HepG2 (cell line): ENCODE results near the gene SRP68. TPM values are rescaled to one million over a fixed set of nuclear protein-coding genes. Genes with fewer than 3 reads are reported as not detected.

ENCODE experiments used
- CREB1 ChIP-seq, 2 experiments: fragments of 450-650 bp in 1 of 2; IDR thresholded peaks; 2 replicates each; pipeline ENCODE4 v1.6.1; 2016 to 2017; ENCODE audit warnings: control low read depth in 1 of 2, mild to moderate bottlenecking in 1 of 2, missing compliant biosample characterization in 1 of 2, missing genetic modification characterization in 1 of 2
- FOXK1 ChIP-seq: sonication (generic); formaldehyde crosslinking; IDR thresholded peaks from 2 replicates; pipeline ENCODE4 v1.4.0; 2020; ENCODE audit warnings: low read depth, missing genetic modification reagents, borderline replicate concordance
- GABPA ChIP-seq, 2 experiments: IDR thresholded peaks; 2 replicates each; pipeline ENCODE4 v1.6.1; 2011 to 2016; ENCODE audit warnings: low read depth in 2 of 2, low read length in 1 of 2, missing biosample characterization in 1 of 2, missing genetic modification characterization in 1 of 2
- HDAC2 ChIP-seq: sonication (generic); formaldehyde crosslinking; IDR thresholded peaks from 2 replicates; pipeline ENCODE4 v1.4.0; 2020; ENCODE audit warnings: missing genetic modification reagents
- HNF4G ChIP-seq, 2 experiments: sonication (generic) in 1 of 2; formaldehyde crosslinking in 1 of 2; IDR thresholded peaks; 2 replicates each; pipeline versions ENCODE4 v1.4.0 to v1.6.1; 2011 to 2020; ENCODE audit warnings: borderline replicate concordance in 2 of 2, low read depth in 2 of 2, mild to moderate bottlenecking in 2 of 2, low read length in 1 of 2, missing genetic modification reagents in 1 of 2, moderate library complexity in 1 of 2
- NKX3-1 ChIP-seq: sonication (generic); formaldehyde crosslinking; IDR thresholded peaks from 2 replicates; pipeline ENCODE4 v1.5.0; 2020; ENCODE audit warnings: missing genetic modification reagents
- RBM22 ChIP-seq: fragments of 200-400 bp; formaldehyde crosslinking; optimal IDR thresholded peaks from 2 replicates; pipeline ENCODE3; 2017; ENCODE audit warnings: mild to moderate bottlenecking, low read length, moderate library complexity
- TAF15 ChIP-seq: fragments of 200-400 bp; formaldehyde crosslinking; IDR thresholded peaks from one replicate; pipeline ENCODE4 v1.6.1; 2018; ENCODE audit warnings: mild to moderate bottlenecking, low read depth, low read length; ENCODE audit not compliant: poor library complexity, severe bottlenecking
- TARDBP ChIP-seq: sonication (generic); formaldehyde crosslinking; IDR thresholded peaks from 2 replicates; pipeline ENCODE4 v1.8.0; 2022; ENCODE audit warnings: mild to moderate bottlenecking, missing genetic modification reagents
- TEAD3 ChIP-seq: optimal IDR thresholded peaks from 2 replicates; pipeline ENCODE3; 2016; ENCODE audit warnings: borderline replicate concordance
- ZFP62 ChIP-seq: sonication (generic); formaldehyde crosslinking; IDR thresholded peaks from 2 replicates; pipeline ENCODE4 v1.4.0; 2020; ENCODE audit warnings: missing genetic modification reagents
- ZMYM2 ChIP-seq: sonication (generic); formaldehyde crosslinking; IDR thresholded peaks from 2 replicates; pipeline ENCODE4 v1.8.0; 2022; ENCODE audit warnings: mild to moderate bottlenecking, missing genetic modification reagents
- ZNF20 ChIP-seq: sonication (generic); formaldehyde crosslinking; IDR thresholded peaks from 2 replicates; pipeline ENCODE4 v1.4.0; 2020; ENCODE audit warnings: mild to moderate bottlenecking, moderate library complexity, missing genetic modification reagents
- ZNF235 ChIP-seq: sonication (generic); formaldehyde crosslinking; IDR thresholded peaks from 2 replicates; pipeline ENCODE4 v1.8.1; 2023; ENCODE audit warnings: mild to moderate bottlenecking, missing genetic modification reagents, borderline replicate concordance
- ZNF367 ChIP-seq: sonication (generic); formaldehyde crosslinking; IDR thresholded peaks from 2 replicates; pipeline ENCODE4 v1.4.0; 2020; ENCODE audit warnings: missing genetic modification reagents, borderline replicate concordance
- ZNF564 ChIP-seq: sonication (generic); formaldehyde crosslinking; IDR thresholded peaks from 2 replicates; pipeline ENCODE4 v1.8.1; 2023; ENCODE audit warnings: mild to moderate bottlenecking, missing genetic modification reagents
- ZNF570 ChIP-seq: sonication (generic); formaldehyde crosslinking; IDR thresholded peaks from 2 replicates; pipeline ENCODE4 v1.4.0; 2020; ENCODE audit warnings: mild to moderate bottlenecking, missing genetic modification reagents, borderline replicate concordance
- ZNF605 ChIP-seq: sonication (generic); formaldehyde crosslinking; IDR thresholded peaks from 2 replicates; pipeline ENCODE4 v1.8.0; 2022; ENCODE audit warnings: mild to moderate bottlenecking, missing genetic modification reagents
- ZNF614 ChIP-seq: IDR thresholded peaks from 2 replicates; pipeline ENCODE4 v1.6.1; 2018; ENCODE audit warnings: missing biosample characterization, missing genetic modification reagents, inconsistent platforms, borderline replicate concordance
- ZNF75D ChIP-seq: sonication (generic); formaldehyde crosslinking; IDR thresholded peaks from 2 replicates; pipeline ENCODE4 v1.8.1; 2023; ENCODE audit warnings: missing genetic modification reagents, mild to moderate bottlenecking, borderline replicate concordance
- polyA plus RNA-seq, 8 experiments: library from polyadenylated mRNA; depleted of rRNA in 3 of 8; stranded (reverse) in 7 of 8; unstranded in 1 of 8; fragments of >200 nt; fragmentation: Illumina TruSeq in 4 of 8; extraction: Trizol in 4 of 8; gene quantifications; 2 replicates each; pipeline versions ENCODE4 v1.2.1 to v1.2.3, GENCODE V29; 2011 to 2016; ENCODE audit warnings: low read depth in 4 of 8, missing spikeins in 1 of 8, mixed read lengths in 1 of 8; ENCODE audit not compliant: insufficient read depth in 1 of 8
- total RNA-seq, 5 experiments: library from RNA; depleted of rRNA; stranded (reverse); fragments of >200 nt; fragmentation: Illumina TruSeq; extraction: Trizol; gene quantifications; 2 replicates each; pipeline ENCODE4 v1.2.3, GENCODE V29; 2016; ENCODE audit warnings: low read depth in 1 of 5
- TF ChIP-seq, protein P1 (sequence below): sonication (generic); formaldehyde crosslinking; IDR thresholded peaks from 2 replicates; pipeline ENCODE4 v1.8.1; 2023; ENCODE audit warnings: missing genetic modification reagents, inconsistent platforms, borderline replicate concordance
- TF ChIP-seq, protein P2 (sequence below): sonication (generic); formaldehyde crosslinking; IDR thresholded peaks from 2 replicates; pipeline ENCODE4 v1.8.0; 2022; ENCODE audit warnings: mild to moderate bottlenecking, missing genetic modification reagents; ENCODE audit not compliant: insufficient replicate concordance
- TF ChIP-seq, protein P3 (sequence below): sonication (generic); formaldehyde crosslinking; IDR thresholded peaks from 2 replicates; pipeline ENCODE4 v1.4.0; 2020; ENCODE audit warnings: missing genetic modification reagents, borderline replicate concordance

Gene SRP68
- total and polyA plus RNA-seq, 2 of the 13 experiments (the other 11 are each of a cell fraction or from before 2014, with no cell fraction given): 39.8 to 74.3 TPM

DNA sequence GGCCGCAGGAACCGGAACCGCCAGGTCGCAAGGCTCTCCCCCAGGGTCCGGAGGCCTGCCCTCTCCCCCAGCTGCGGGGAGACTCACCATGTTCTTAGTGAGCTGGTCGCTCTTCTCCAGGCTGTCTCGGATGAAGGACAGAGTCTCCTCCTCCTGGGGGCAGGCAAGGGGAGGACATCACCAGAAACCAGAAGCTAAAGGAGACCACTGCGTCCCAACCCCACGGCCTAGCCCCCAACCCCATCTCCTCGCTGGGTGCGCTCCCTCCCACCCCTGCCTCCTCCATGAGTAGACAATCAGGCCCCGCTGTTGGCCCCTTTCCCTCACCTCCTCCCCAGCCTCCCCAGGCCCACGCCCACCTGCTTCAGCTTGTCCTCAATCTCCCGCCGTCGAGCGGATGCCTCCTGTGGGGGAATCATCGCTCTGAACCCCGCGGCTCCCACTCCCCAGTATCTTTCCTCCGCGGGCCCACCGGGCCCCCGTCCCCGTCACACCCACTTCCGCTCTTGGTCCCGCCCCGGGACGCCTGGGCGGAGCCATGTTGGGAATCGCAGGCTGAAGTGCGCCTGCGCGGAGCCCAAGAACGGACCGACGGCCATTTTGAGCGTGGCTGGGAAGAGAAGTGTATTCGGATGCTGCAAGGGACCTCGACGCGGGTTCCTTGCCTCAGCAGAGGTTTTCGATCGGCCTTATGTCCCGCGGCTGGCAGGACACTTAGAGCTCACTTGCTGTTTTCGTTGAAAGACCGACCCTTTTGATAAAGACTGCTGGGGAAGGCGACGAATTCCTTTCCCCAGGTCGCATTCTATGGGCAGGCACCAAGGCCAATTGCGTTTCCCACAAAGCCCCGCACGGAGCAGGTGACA is 31.2 kb upstream of the SRP68 start, which contains the start of gene EXOC7 (continued):
- no peak for TF ChIP-seq ZNF570 (CRISPR knock-in tag)
- TF ChIP-seq FOXK1 (CRISPR knock-in tag): peak; percentile 78; the same call in 1 of the 2 replicates
- peak; percentile 78 for TF ChIP-seq GABPA (IDR thresholded peaks at IDR 0.05; ENCODE audit: low read depth, low read length)
- TF ChIP-seq GABPA (CRISPR knock-in tag; IDR thresholded peaks at IDR 0.05; ENCODE audit: low read depth): peak; percentile 93
- no peak for TF ChIP-seq RBM22
- TF ChIP-seq, protein P1, sequence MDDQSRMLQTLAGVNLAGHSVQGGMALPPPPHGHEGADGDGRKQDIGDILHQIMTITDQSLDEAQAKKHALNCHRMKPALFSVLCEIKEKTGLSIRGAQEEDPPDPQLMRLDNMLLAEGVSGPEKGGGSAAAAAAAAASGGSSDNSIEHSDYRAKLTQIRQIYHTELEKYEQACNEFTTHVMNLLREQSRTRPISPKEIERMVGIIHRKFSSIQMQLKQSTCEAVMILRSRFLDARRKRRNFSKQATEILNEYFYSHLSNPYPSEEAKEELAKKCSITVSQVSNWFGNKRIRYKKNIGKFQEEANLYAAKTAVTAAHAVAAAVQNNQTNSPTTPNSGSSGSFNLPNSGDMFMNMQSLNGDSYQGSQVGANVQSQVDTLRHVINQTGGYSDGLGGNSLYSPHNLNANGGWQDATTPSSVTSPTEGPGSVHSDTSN (CRISPR knock-in tag): no peak
- TF ChIP-seq ZNF564 (CRISPR knock-in tag): no peak
- TF ChIP-seq TEAD3: no peak
- TF ChIP-seq NKX3-1 (CRISPR knock-in tag): no peak
- TF ChIP-seq HNF4G (IDR thresholded peaks at IDR 0.05; ENCODE audit: borderline replicate concordance, low read depth, low read length): no peak
- TF ChIP-seq HNF4G (CRISPR knock-in tag; IDR thresholded peaks at IDR 0.05; ENCODE audit: borderline replicate concordance, low read depth): peak; percentile 62
- TF ChIP-seq, protein P2, sequence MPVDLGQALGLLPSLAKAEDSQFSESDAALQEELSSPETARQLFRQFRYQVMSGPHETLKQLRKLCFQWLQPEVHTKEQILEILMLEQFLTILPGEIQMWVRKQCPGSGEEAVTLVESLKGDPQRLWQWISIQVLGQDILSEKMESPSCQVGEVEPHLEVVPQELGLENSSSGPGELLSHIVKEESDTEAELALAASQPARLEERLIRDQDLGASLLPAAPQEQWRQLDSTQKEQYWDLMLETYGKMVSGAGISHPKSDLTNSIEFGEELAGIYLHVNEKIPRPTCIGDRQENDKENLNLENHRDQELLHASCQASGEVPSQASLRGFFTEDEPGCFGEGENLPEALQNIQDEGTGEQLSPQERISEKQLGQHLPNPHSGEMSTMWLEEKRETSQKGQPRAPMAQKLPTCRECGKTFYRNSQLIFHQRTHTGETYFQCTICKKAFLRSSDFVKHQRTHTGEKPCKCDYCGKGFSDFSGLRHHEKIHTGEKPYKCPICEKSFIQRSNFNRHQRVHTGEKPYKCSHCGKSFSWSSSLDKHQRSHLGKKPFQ (CRISPR knock-in tag): peak; percentile 60
- TF ChIP-seq ZNF75D (CRISPR knock-in tag): no peak
- TF ChIP-seq ZNF605 (CRISPR knock-in tag): peak; percentile 86
- no peak for TF ChIP-seq ZNF367 (CRISPR knock-in tag)
- TF ChIP-seq ZMYM2 (CRISPR knock-in tag): no peak
- TF ChIP-seq ZFP62: no peak
- TF ChIP-seq, protein P3, sequence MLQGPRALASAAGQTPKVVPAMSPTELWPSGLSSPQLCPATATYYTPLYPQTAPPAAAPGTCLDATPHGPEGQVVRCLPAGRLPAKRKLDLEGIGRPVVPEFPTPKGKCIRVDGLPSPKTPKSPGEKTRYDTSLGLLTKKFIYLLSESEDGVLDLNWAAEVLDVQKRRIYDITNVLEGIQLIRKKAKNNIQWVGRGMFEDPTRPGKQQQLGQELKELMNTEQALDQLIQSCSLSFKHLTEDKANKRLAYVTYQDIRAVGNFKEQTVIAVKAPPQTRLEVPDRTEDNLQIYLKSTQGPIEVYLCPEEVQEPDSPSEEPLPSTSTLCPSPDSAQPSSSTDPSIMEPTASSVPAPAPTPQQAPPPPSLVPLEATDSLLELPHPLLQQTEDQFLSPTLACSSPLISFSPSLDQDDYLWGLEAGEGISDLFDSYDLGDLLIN: no peak
- TF ChIP-seq ZNF235 (CRISPR knock-in tag): peak; percentile 67; the same call in 1 of the 2 replicates
- TF ChIP-seq TAF15: no peak
- TF ChIP-seq ZNF614 (CRISPR knock-in tag): no peak
- no peak for TF ChIP-seq HDAC2 (CRISPR knock-in tag)
- no peak; the same call in 1 of the 2 replicates for TF ChIP-seq TARDBP (CRISPR knock-in tag)
- TF ChIP-seq CREB1 (IDR thresholded peaks at IDR 0.05): 0 out of 2 replicates have a peak, but pooled peaks have one; percentile 47
- TF ChIP-seq CREB1 (CRISPR knock-in tag; IDR thresholded peaks at IDR 0.05): peak; percentile 79; the same call in 1 of the 2 replicates
- no peak for TF ChIP-seq ZNF20 (CRISPR knock-in tag)
